Measurements from ENCODE around the gene PRPF8. TPM values are rescaled to one million over a fixed set of nuclear protein-coding genes. Genes with fewer than 3 reads are reported as not detected.
A peak's percentile ranks its signal among the peaks of the same experiment; 100 is the strongest.

PRPF8 gene
- total RNA-seq, 1 donor from 2014 or later = 247 TPM

- no peak overlapping the region for H3K4me3 ChIP-seq
- no peaks in the 10 kb centered on the region for H3K9me3 ChIP-seq
- peaks cover 0 to 65% of the 10 kb centered on the region in 2 donors for H3K36me3 ChIP-seq
- H3K4me1 ChIP-seq = peaks cover 38% of the 10 kb centered on the region
- TF ChIP-seq POLR2A (IDR thresholded peaks at IDR 0.05) (no peak), POLR2AphosphoS5 (IDR thresholded peaks at IDR 0.05; ENCODE audit: insufficient read depth in 1 of 2, low read depth in 1 of 2) (no peak), CTCF (IDR thresholded peaks at IDR 0.05) (no peak)
- intact Hi-C loops (cut with DNase I) = no loop called here
- H3K27ac ChIP-seq = no peak overlapping the region
- H3K27me3 ChIP-seq = no peaks in the 10 kb centered on the region
- no peak for DNase-seq (ENCODE audit: extremely low spot score in 2 of 2)
Observed at GRCh38 chr17:1651559-1651844, 33.2 kb downstream of the PRPF8 start.

- no peak for DNase-seq (ENCODE audit: extremely low spot score in 2 of 2)
- no peaks in the 10 kb centered on the region for H3K9me3 ChIP-seq
- intact Hi-C loops (cut with DNase I) = no loop called here
- H3K36me3 ChIP-seq = peaks cover 0 to 59% of the 10 kb centered on the region in 2 donors
- no peaks in the 10 kb centered on the region for H3K27me3 ChIP-seq
- TF ChIP-seq POLR2A (IDR thresholded peaks at IDR 0.05) (no peak), CTCF (IDR thresholded peaks at IDR 0.05) (no peak), POLR2AphosphoS5 (IDR thresholded peaks at IDR 0.05; ENCODE audit: insufficient read depth in 1 of 2, low read depth in 1 of 2) (no peak)
- H3K4me1 ChIP-seq = peaks cover 38% of the 10 kb centered on the region
- peak overlapping the region; percentile 95 for H3K27ac ChIP-seq
- no peak overlapping the region for H3K4me3 ChIP-seq
Observed at GRCh38 chr17:1650731-1651558, 33.7 kb downstream of the PRPF8 start.

GRCh38 chr17:1649844-1650501 is 34.7 kb downstream of the PRPF8 start, which contains the start of gene RILP:
Gene RILP, minus strand, starts transcription at chr17:1649866. Its CDS starts 62 bp downstream, at chr17:1649804.
- DNase-seq (ENCODE audit: extremely low spot score in 2 of 2) = peak; percentile 95 to 97
- Histone ChIP-seq H3K27ac (peak within 1 kb of the TSS; percentile 95), H3K4me3 (peak within 1 kb of the TSS; percentile 66 to 72), H3K4me1 (peaks cover 38% of the 10 kb centered on the region), H3K36me3 (peaks cover 0 to 50% of the 10 kb centered on the region in 2 donors), H3K9me3 (no peaks in the 10 kb centered on the region), H3K27me3 (no peaks in the 10 kb centered on the region)
- TF ChIP-seq CTCF (IDR thresholded peaks at IDR 0.05) (no peak), POLR2AphosphoS5 (IDR thresholded peaks at IDR 0.05; ENCODE audit: insufficient read depth in 1 of 2, low read depth in 1 of 2) (peak; percentile 72 to 77)
- intact Hi-C loops (cut with DNase I) = loop anchor here (2.0 to 10.0 kb wide), 2 partner anchors 75 to 375 kb away; partner anchors contain the start of genes BHLHA9 and TRARG1

- Histone ChIP-seq H3K4me3 (peak overlapping the region; percentile 66 to 72), H3K4me1 (peaks cover 44% of the 10 kb centered on the region), H3K36me3 (peaks cover 0 to 42% of the 10 kb centered on the region in 2 donors), H3K9me3 (no peaks in the 10 kb centered on the region), H3K27me3 (no peaks in the 10 kb centered on the region), H3K27ac (peak overlapping the region; percentile 95)
- intact Hi-C loops (cut with DNase I) = loop anchor here (2.0 to 10.0 kb wide), 2 partner anchors 74 to 374 kb away; partner anchors contain the start of genes BHLHA9 and TRARG1
- peak in 1 of 2 donors; percentile 96 for DNase-seq (ENCODE audit: extremely low spot score in 2 of 2)
- peak in 1 of 2 donors; percentile 64 for TF ChIP-seq POLR2A (IDR thresholded peaks at IDR 0.05)
- peak in 2 of 3 experiments; percentile 6 to 79 for TF ChIP-seq CTCF (IDR thresholded peaks at IDR 0.05)
- peak in 1 of 2 donors; percentile 78 for TF ChIP-seq POLR2AphosphoS5 (IDR thresholded peaks at IDR 0.05; ENCODE audit: insufficient read depth in 1 of 2, low read depth in 1 of 2)
Observed at GRCh38 chr17:1648963-1649843, 35.5 kb downstream of the PRPF8 start.
